Stimulated activated CD8-positive, alpha-beta memory T cell treated with anti-CD3 and anti-CD28 coated beads, Interleukin-2, amount 100 ng/mL, for 1 hour (primary cell): ENCODE measurements around the gene DHRS12.

Experiments used
- DNase-seq, 2 donors: peaks; one replicate each; pipeline ENCODE4 v3.0.0-alpha.2; 2020; ENCODE audit warnings: low read depth in 2 of 2

DHRS12 gene

GRCh38 chr13:51803422-51804294 lies at the start of gene DHRS12:
Gene DHRS12, minus strand, starts transcription at chr13:51804163. Its CDS starts 4,504 bp downstream, at chr13:51799659.
- DNase-seq: peak; percentile 71 to 78

GRCh38 chr13:51849145-51850101 lies 45.5 kb upstream of the DHRS12 start:
- no peak for DNase-seq

- DNase-seq: no peak
These were observed 44.7 kb upstream of the DHRS12 start for GRCh38 chr13:51848674-51849073.

- no peak for DNase-seq
These were observed 42.8 kb upstream of the DHRS12 start for GRCh38 chr13:51846756-51847155.

GRCh38 chr13:51845574-51846318 lies 41.8 kb upstream of the DHRS12 start:
- DNase-seq: no peak

- DNase-seq: no peak
These were observed 41.1 kb upstream of the DHRS12 start, which contains the start of gene TMEM272 for GRCh38 chr13:51844862-51845573. Gene TMEM272, minus strand, starts transcription at chr13:51845177. Its CDS starts 6,647 bp downstream, at chr13:51838530.

GRCh38 chr13:51843529-51843928 lies 39.6 kb upstream of the DHRS12 start:
- no peak for DNase-seq

GRCh38 chr13:51841732-51842131 lies 37.8 kb upstream of the DHRS12 start:
- DNase-seq: no peak

- DNase-seq: no peak
These were observed 37.0 kb upstream of the DHRS12 start for GRCh38 chr13:51840917-51841316.

GRCh38 chr13:51839711-51840540 lies 36.0 kb upstream of the DHRS12 start:
- no peak for DNase-seq

- DNase-seq: no peak
These were observed 34.4 kb upstream of the DHRS12 start for GRCh38 chr13:51838240-51838846.

GRCh38 chr13:51837016-51837415 lies 33.1 kb upstream of the DHRS12 start:
- DNase-seq: no peak

GRCh38 chr13:51834581-51835171 lies 30.7 kb upstream of the DHRS12 start:
- no peak for DNase-seq

GRCh38 chr13:51833980-51834379 lies 30.0 kb upstream of the DHRS12 start:
- DNase-seq: no peak

GRCh38 chr13:51832471-51833152 lies 28.6 kb upstream of the DHRS12 start:
- peak in 1 of 2 donors; percentile 26 for DNase-seq

GRCh38 chr13:51831519-51831918 lies 27.6 kb upstream of the DHRS12 start:
- DNase-seq: no peak

- no peak for DNase-seq
These were observed 25.6 kb upstream of the DHRS12 start for GRCh38 chr13:51829568-51829899.

- DNase-seq: no peak
These were observed 25.0 kb upstream of the DHRS12 start for GRCh38 chr13:51828730-51829567.
